ENCODE measurements around the gene GSAP.
A peak's percentile ranks its signal among the peaks of the same experiment; 100 is the strongest.
"Not testable (repeated sequence)": the region's sequence is repeated elsewhere in the genome, so short reads cannot be mapped to it uniquely, and the experiment has no call there.

The GSAP gene

DNA sequence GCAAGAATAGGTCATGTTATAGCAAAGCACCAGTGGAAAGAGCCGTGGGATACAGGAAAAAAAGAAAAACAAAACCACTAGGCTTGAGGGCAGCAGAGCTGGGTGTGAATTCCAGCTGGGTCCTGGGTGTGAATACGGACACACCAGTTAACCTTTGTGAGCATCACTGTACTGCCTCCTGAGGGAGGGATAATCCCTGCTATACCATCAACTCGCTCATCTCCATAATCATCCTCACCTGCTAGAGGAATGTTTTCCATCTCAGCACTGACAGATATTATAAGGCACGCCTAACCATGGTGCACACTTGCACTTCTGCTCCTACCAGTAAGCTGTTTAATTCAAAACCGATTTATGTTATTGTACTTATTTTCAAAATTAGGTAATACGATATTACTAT lies 62.2 kb downstream of the GSAP start:
- DNase-seq: no peak

DNA sequence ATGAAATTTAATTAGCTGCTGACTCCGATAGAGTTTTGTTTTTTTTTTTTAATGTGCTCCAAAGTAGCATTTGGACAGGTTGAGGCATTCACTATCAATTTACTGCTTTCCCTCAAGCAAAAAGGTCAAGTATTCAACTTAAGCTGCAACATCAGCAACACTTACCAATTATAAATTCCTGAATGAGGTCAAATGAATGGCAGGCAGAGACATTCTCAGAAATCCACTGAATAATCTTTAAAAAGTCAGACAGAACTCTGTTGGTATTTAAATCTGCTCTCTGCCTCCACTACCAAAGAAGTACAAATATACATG lies 62.8 kb downstream of the GSAP start:
- no peak for DNase-seq

DNA sequence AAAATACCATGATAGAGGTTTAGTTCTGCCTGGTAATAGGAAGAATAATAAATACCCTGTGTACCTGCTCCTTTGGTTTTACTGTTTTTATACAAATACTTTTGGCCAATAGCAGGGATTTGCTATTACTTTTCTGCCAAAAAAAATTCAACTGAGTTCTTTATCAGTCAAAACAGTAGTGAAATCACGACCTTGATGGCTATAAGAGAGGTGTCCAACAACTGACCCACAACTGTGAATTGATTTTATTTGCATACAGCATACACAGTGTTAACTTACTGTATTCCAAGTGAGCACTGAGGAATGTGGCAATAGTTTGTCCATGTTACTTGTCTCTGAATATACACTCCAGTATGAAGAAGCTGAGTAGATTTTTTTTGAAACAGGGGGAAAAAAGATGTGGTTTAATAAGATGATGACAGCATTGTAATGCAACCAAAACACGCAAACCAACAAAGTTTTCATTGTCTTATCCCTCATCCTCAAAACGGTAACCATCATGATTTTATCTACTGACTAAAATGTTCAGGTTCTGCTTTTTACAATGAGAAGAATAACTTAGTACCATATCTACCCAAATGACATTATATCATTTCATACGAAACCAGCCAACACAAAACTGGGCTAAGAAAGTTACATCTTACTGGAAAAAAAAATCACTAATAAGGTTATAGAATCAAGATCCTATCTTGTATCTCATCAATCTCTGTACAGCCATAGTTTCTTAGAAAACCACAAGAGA lies 63.3 kb downstream of the GSAP start:
- no peak for DNase-seq

DNA sequence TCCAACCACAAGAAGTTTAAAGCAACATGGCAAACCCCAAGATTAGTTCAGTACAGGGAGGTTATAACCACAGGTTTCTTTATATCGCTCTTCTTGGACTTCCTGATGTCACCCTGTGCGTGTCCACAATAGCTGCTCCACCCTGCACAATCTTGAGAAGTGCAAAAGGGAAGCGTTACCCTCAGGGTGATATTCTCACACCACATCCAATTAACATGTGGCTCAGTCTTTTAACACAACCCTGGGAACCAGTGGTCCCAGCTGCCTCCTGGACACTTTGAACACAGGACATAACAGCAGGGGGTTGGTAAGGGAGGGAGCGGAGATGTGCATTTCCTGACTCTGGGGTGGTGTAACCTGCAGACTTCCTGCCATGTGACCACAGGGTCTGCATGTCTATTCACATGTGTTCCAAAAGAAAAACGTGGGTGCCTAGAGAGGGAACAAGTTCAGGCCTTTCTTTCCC lies 64.6 kb downstream of the GSAP start:
- DNase-seq: peak; percentile 80

DNA sequence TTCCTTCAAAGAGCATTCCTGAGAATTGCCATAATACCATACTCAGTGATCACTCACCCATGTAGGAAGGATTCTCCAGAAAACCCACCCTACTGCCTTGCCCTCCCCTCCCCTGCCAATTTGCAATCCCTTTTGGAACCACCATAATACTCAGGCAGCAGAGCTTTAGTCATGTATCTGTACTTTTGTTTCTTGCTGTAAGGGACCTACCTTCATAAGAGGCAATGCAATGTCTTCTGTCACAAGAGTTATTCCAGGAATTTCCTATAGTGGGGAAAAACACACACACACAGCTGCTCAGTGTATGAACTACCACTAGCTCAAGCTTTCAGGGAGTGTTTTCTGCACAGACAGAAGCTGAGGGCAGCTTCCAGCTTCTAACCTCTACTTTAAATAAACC lies 67.0 kb downstream of the GSAP start:
- no peak for DNase-seq

DNA sequence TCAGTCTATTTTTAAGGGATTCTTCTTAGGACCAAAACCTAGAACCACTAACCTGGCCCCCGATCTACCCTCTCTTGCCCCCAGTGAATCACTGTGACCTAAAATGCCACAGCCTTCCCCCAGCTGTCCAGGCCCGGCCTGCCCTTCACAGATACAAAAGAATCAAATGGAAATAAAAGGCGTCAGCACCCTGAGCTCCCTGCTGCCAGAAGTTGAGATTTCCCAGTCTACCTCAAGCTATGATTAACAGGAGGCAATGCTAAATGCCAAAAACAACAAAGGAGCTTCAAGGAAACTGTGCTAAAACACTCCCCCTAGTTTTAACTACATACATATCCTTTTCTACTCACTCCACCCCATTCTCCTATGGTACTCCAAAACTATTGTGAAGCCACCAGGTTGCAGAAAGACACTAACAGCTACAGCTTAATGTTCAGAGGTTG lies 67.8 kb downstream of the GSAP start:
- no peak for DNase-seq

DNA sequence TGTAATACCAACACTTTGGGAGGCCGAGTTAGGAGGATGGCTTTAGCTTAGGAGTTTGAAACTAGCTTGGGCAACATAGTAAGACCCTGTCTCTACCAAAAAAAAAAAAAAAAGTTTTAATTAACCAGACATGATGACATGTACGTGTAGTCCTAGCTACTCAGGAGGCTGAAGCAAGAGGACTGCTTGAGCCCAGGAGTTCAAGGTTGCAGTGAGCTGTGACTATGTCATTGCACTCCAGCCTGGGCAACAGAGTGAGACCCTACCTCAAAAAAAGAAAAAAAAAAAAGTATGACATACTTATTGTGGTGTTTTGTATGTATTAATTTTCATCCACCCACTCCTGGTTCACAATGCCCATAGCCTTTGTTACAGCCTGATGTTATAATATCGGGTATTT lies 69.7 kb downstream of the GSAP start:
- DNase-seq: no peak

DNA sequence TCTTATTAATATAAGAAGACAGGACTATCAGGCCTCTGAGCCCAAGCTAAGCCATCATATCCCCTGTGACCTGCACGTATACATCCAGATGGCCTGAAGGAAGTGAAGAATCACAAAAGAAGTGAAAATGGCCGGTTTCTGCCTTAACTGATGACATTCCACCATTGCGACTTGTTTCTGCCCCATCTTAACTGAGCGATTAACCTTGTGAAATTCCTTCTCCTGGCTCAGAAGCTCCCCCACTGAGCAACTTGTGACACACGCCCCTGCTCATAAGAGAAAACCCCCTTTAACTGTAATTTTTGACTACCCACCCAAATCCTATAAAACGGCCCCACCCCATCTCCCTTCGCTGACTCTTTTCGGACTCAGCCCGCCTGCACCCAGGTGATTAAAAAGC lies 70.7 kb downstream of the GSAP start:
- DNase-seq: not testable (repeated sequence)

DNA sequence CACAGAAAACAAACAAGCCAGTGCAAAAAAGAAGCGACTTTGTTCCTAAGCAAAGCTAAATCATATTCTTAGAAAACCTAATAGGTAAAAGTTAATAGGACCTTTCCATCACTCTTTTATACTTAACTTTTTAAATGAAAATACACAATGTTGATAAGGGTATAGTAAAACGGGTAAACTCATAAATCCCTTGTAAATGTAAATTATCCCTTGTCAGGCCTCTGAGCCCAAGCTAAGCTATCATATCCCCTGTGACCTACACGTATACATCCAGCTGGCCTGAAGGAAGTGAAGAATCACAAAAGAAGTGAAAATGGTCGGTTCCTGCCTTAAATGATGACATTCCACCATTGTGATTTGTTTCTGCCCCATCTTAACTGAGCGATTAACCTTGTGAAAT lies 76.4 kb downstream of the GSAP start:
- DNase-seq: no peak

DNA sequence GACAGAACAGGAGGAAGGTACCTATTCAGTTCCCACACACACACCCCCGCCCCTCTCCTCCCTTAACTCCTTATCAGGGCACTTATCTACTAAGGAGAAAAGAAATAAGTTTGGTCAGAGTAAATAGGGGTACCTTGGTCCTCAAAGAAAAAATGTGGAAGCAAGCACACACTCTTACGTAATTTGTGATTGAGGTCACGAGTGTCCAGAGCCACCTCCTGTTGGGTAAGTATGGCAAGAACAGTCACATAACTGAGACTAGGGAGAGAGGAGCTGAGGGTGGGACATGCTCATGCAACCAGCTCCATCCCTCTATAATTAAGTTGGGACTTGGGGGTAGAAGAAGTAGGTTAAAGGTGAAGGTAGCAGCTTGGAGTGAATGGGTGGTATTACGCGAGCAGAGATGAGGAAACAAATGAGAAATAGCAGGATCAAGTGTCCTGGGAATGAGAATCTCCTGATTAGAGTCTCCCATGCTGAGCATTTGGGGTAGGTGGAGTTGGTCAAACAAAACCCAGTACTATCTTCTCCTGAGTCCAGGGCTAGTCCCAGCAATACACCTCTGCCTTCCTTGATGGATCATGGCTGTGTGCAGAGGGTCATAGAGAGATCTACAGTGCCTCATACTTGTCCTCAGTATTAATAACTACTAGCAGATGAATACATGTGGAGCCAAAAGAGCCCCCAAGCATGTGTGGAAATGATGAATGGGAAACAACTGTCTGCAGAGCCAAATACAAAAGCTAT lies 77.1 kb downstream of the GSAP start:
- no peak for DNase-seq

DNA sequence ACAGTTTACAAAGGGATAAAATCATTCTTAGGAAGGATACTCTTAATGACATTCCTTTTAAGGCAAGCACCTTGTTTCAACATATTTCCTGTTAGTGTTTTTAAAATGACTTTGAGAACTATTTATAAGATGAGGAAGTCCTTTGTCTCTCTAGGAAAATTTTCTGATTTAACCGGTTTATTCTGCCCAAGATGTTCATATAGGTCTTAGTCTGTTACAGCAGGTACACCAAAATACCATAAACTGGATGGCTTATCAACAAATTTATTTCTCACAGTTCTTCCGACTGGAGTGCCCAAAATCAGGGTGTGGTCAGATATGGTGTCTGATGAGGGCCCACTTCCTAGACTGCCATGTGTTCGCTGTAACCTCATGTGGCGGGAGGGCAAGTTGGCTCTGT lies 77.9 kb downstream of the GSAP start:
- DNase-seq: peak; percentile 57

DNA sequence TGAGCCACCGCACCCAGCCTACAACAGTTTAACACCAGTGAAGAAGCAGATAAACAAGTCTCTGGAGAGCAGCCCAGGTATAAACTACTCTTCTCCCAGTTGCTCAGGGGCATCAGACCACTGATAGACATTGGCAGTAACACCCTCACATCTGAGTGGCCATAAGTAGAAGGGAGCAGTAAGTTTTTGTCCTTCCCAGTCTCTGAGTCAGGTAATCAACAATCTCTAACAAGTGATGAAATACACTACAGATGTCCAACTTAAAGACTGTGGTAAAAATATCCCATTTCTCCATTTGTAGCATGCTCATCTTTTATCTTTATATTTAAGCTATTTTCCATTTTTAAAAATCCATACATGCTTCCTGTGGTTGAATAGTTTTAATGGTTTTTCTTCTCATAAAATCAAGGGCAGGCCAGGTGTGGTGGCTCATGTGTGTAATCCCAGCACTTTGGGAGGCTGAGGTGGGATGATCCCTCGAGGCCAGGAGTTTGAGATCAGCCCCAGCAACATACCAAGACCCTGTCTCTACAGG lies 78.6 kb downstream of the GSAP start:
- no peak for DNase-seq

DNA sequence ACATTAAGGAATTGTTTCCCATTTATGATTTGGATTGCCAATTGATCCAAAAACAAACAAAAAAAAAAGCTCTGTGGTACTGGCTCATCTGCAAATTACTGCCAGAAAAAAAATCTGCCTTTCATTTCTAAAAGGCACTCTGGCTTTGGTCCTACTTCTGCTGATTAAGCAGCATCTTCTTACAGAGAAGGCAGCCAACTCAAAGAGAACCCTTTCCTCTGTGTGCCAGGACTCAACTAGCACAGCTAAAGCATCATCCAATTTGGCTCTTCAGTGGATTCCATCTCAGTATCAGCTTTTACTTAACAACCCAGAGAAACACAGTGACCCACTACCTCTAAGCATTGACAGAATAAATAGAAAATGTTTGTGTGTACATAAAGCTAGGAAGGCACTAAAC lies 80.6 kb downstream of the GSAP start:
- no peak for DNase-seq

DNA sequence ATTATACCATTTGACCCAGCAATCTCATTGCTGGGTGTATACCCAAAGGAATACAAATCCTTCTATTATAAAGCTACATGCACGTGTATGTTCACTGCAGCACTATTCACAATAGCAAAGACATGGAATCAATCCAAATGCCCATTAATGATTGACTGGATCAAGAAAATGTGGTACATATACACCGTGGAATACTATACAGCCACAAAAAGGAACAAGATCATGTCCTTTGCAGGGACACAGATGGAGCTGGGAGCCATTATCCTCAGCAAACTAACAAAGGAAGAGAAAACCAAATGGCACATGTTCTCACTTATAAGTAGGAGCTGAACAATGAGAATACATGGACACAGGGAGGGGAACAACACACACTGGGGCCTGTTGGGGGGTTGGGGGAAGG lies 82.1 kb downstream of the GSAP start:
- not testable (repeated sequence) for DNase-seq

DNA sequence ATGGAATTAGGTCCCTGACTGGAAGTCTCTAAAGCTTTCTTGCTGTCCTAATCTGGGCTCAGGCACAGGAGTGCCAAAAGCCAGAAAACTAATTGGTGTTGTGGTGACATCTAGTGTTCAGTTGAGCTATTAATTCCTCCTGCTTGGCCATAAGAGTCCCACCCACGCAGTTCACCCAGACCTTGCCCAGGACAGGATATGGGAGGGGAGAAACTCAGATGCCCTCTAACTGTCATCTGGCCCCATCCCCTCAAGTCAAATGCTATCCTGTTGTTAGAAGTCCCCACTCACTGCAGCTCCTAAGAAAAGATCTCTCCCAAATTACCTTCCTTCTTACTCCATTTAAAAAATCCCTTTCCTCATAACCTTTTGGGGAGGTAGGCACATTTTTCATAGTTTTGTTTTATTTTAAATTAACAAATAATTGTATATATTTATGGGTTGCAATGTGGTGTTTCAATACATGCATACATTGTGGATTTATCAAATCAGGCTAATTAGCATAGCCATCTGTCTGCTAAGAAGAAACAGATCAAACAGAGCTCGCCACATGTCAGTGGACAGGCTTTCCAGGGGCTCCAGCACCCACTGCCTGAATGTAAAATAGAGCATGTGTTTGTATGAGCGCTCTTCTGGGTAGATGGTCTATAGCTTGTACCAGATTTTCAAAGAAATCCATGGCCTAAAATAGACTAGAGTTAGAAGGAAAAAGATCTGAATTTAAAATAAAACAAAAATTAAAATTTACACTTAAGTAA lies 84.0 kb downstream of the GSAP start:
- DNase-seq: peak; percentile 93

DNA sequence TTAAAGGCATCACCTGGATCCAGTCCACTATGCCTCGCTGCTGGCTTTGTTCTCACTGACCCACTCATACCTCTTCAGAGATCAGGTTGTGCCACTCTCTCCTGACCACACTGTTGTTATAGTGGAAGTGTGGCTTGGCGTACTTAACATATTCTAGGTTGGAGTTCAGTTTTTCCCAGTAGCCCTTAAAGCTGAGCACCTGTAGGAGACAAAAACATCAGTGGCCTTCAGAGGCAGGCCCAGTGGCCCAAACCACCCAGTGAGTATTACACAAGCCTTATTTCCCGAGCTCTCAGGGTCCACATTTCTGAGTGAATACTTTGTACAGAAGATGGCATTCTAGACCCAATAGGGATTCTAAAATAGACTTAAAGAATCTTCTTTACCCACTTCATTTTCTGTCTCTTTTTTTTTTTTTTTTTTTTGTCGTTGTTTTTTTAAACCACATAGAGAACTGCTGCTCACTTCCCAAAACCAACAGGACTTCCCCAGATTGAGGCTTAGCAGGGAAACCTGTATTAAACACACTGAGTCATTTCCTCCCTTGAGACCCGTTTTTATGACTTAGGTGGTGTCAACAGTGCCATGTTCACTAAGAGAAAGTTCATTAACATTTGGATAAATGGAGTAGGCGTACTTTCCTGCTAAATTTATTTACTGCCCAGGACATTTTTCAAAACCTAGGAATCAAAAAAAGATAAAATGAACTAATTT lies 85.8 kb downstream of the GSAP start:
- no peak for DNase-seq

DNA sequence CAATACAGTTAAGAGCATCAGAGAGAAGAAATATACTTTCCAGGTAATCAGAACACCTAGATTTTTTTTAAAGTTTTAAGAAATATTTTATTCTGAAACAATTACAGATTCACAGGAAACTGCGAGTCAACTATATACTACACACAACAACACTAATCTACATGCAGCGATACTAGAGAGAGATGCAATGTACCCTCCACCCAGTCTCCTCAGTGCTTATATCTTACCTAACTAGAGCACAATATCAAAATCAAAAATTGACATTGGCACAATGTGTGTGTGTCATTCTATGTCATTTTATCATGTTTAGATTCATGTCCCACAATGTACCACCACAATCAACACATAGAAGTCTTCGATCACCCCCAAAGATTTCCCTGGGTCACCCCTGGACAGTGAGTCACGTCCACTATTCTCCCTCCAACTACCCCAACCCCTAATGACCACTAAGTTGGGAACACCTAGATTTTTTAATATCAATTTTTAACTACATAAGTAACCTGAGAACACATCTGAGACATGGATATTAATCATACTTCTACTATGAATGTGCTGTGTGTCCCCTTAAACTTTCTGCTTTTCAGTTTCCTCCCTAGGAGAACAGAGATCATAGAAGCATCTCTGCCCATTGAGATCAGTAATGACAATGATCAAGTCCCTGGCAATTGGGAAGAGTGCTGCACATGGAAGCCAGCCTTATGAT lies 86.5 kb downstream of the GSAP start:
- DNase-seq: no peak

DNA sequence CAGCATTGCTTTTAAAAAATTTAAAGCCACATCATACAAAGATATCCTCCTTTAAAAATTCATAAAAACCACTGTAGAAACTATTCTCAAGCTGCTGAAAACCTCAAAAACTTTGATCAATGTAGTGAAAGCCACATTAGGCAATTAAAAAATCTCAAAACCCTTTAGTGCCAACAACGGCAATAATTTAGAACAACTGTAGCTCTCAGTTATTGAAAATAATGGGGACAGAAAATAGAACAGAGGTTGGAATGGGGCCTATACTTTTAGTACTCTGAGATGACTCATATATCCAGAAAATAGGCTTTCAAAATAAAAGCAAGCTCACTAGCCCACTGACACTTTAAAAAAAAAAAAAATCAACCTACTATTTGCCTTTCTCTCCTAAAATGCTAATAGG lies 87.5 kb downstream of the GSAP start:
- no peak for DNase-seq

DNA sequence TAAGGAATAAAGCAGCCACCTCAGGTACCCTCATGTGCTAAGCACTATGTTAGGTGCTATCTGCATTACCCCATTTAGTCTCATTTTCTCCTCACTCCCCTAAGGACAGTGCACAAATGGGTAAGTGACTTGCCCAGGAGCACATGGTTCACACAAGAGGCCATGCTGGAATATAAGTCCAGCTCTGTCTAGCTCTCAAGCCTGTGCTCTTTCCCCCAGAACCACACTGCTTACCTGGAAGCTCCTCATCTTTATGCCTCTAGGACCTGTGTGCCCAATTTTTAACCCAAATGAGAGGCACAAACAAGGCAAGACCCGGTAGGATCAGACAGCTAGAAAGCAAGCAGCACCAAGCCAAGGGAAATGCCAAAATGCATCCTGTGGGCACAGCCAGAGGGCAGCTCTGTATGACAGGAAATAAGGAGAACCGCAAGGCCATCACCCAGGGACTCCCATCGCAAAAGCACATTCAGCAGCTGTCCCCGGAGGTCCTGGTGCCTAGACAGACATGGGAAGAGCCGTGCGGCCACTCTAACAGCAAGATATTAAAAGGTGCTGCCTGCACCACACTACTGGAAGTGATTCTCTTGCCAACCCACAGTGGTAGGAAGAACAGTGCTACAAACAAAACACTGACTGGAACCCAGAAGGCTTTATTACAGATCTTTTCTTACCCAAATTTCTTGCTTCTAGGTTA lies 88.1 kb downstream of the GSAP start:
- peak; percentile 29 for DNase-seq

DNA sequence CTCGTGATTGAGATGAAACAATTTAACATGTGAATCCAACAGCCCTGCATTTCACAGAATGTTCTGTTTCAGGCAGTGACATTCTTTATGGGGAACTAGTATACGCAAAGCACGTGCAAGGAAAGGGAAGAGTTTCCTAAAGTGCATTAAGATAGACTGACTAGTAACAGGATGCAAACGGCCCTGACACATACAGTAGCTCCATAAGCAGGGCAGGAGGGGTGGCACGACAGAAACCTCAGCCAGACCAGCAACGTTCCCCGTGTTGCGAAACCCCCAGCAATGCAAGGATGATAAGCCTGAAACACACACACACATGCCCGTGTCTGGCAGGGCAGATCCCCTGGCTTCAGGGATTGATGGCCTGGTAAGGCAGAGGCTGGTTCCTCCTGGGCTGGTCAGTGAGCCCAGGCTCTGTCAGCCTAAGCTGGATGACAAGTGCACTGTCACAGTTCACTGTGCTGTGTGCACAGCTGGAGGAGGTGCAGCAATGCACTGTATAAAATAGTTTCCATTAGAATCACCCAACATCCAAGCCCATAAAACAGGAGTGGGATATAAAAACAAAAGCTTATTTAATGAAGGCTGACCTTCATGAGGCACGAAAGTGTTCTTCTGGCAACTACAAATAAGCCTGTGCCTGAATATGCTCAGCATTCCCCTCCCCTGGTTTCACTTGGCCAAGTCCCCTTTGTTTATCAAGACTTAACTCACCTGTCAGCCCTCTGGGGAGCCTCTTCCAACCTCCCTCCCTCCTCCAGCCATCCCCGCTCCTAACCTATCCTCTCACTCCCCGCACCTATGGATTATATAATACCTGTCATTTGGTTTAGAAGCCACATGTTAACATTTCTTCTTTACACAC lies 88.8 kb downstream of the GSAP start:
- peak; percentile 60 for DNase-seq

DNA sequence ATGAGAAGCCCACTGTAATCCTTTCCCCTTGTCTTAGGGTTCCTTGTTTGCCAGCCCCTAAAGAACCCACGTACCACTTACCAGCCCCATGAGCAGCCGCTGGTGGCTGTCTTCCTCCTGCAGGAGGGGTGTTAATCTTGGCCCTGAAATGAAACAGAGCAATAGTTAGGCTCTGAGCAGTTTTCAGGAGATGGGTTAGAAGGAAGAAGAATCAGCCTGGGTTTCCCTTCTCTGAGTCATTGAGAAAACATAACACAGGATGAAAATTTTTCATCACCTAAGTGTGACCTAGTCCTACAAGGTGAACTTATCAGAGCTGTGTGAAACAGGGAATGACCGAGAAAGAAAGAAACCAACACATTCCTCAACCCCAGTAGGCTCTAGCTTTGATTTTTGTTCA lies 90.0 kb downstream of the GSAP start:
- DNase-seq: no peak
